SK-N-SH (cell line): ENCODE measurements around the gene TEX9. TPM values are rescaled to one million over a fixed set of nuclear protein-coding genes. Genes with fewer than 3 reads are reported as not detected.

Experiments
- CTCF ChIA-PET: fragments of 300-600, 350-600 bp; formaldehyde crosslinking; extraction: SDS; loops from one replicate; lab custom pipeline; 2021; lab: Yijun Ruan, JAX
- POLR2A ChIA-PET: fragments of 350-600 bp; sonication (Branson Sonifier 250); formaldehyde crosslinking; extraction: SDS; loops from one replicate; lab custom pipeline; 2020; ENCODE audit warnings: antibody characterized with exemption, inconsistent platforms; lab: Yijun Ruan, JAX
- DNase-seq: peaks from one replicate; pipeline ENCODE4 v3.0.0; 2012
- H2AFZ ChIP-seq: fragments of 200-600 bp; sonication (generic); 2 replicates; pipeline ENCODE4 v1.8.1; 2016; ENCODE audit warnings: antibody characterized with exemption, mild to moderate bottlenecking, low read depth
- H3F3A ChIP-seq: fragments of 200-600 bp; sonication (generic); replicated peaks from 2 replicates; pipeline ENCODE3; 2016; ENCODE audit warnings: antibody characterized with exemption, mild to moderate bottlenecking; ENCODE audit not compliant: insufficient read depth
- H3K27ac ChIP-seq, 2 experiments: fragments of 200-500 bp in 1 of 2; fragments of 200-600 bp in 1 of 2; sonication (Bioruptor generic) in 1 of 2; sonication (generic), shearing (Covaris generic) in 1 of 2; 2 replicates each; pipeline versions ENCODE4 v1.5.1 to v1.6.1; 2014 to 2016; ENCODE audit warnings: low read depth in 2 of 2, inconsistent platforms in 1 of 2, low read length in 1 of 2, mild to moderate bottlenecking in 1 of 2, mixed read lengths in 1 of 2
- H3K27me3 ChIP-seq: fragments of 200-600 bp; sonication (generic), shearing (Covaris generic); 2 replicates; pipeline ENCODE4 v1.6.1; 2016; ENCODE audit warnings: mixed run types; ENCODE audit not compliant: insufficient read depth
- H3K36me3 ChIP-seq, 2 experiments: fragments of 200-500 bp in 1 of 2; fragments of 200-600 bp in 1 of 2; sonication (Bioruptor generic) in 1 of 2; sonication (generic) in 1 of 2; replicated peaks in 1 of 2; 2 replicates each; pipeline versions ENCODE3 to v1.5.1; 2014 to 2016; ENCODE audit warnings: low read length in 1 of 2, mild to moderate bottlenecking in 1 of 2; ENCODE audit not compliant: insufficient read depth in 2 of 2, control insufficient read depth in 1 of 2
- H3K4me1 ChIP-seq, 2 experiments: fragments of 200-500 bp in 1 of 2; fragments of 200-600 bp in 1 of 2; sonication (Bioruptor generic) in 1 of 2; sonication (generic), shearing (Covaris generic) in 1 of 2; 2 replicates each; pipeline versions ENCODE4 v1.5.1 to v1.6.1; 2014 to 2016; ENCODE audit warnings: low read depth in 1 of 2, low read length in 1 of 2, mixed run types in 1 of 2; ENCODE audit not compliant: insufficient read depth in 2 of 2, control insufficient read depth in 1 of 2
- H3K4me2 ChIP-seq: fragments of 200-600 bp; sonication (generic), shearing (Covaris generic); 2 replicates; pipeline ENCODE4 v1.6.1; 2017; ENCODE audit warnings: mixed run types
- H3K4me3 ChIP-seq, 2 experiments: fragments of 200-500 bp in 1 of 2; fragments of 200-600 bp in 1 of 2; sonication (Bioruptor generic) in 1 of 2; sonication (generic), shearing (Covaris generic) in 1 of 2; 2 replicates each; pipeline versions ENCODE4 v1.5.1 to v1.8.1; 2014 to 2016; ENCODE audit warnings: low read depth in 2 of 2, inconsistent platforms in 1 of 2, low read length in 1 of 2, mild to moderate bottlenecking in 1 of 2, mixed read lengths in 1 of 2, moderate library complexity in 1 of 2
- H3K79me2 ChIP-seq: fragments of 200-600 bp; sonication (generic); 2 replicates; pipeline ENCODE4 v1.8.1; 2017; ENCODE audit warnings: mild to moderate bottlenecking; ENCODE audit not compliant: insufficient read depth
- H3K9ac ChIP-seq: fragments of 200-600 bp; sonication (generic); 2 replicates; pipeline ENCODE4 v1.6.1; 2017; ENCODE audit warnings: mixed run types
- H3K9me2 ChIP-seq: fragments of 200-600 bp; sonication (generic); 2 replicates; pipeline ENCODE4 v1.6.1; 2017; ENCODE audit warnings: mixed run types
- H3K9me3 ChIP-seq: fragments of 200-600 bp; sonication (generic); 2 replicates; pipeline ENCODE4 v1.6.1; 2017; ENCODE audit warnings: mixed run types, mild to moderate bottlenecking, moderate library complexity
- H4K20me1 ChIP-seq: fragments of 200-600 bp; sonication (generic); 2 replicates; pipeline ENCODE4 v1.6.1; 2017; ENCODE audit warnings: mild to moderate bottlenecking, mixed run types; ENCODE audit not compliant: insufficient read depth
- CHD2 ChIP-seq: fragments of 150-350 bp; IDR thresholded peaks from 2 replicates; pipeline ENCODE4 v1.6.1; 2018; ENCODE audit warnings: low read length; ENCODE audit not compliant: partially characterized antibody
- CTCF ChIP-seq: fragments of 200-600 bp; sonication (generic); IDR thresholded peaks from 2 replicates; pipeline ENCODE4 v1.6.1; 2017; ENCODE audit warnings: antibody characterized with exemption, mild to moderate bottlenecking, moderate library complexity
- ELF1 ChIP-seq: IDR thresholded peaks from 2 replicates; pipeline ENCODE4 v1.4.0; 2012
- EP300 ChIP-seq, 2 experiments: IDR thresholded peaks; 2 replicates each; pipeline versions ENCODE4 v1.4.0 to v1.6.1; 2012; ENCODE audit warnings: borderline replicate concordance in 1 of 2, low read depth in 1 of 2, low read length in 1 of 2
- FOSL2 ChIP-seq: IDR thresholded peaks from 2 replicates; pipeline ENCODE4 v1.4.0; 2012; ENCODE audit warnings: low read depth, mild to moderate bottlenecking, moderate library complexity, borderline replicate concordance
- GATA2 ChIP-seq: sonication (generic); formaldehyde crosslinking; IDR thresholded peaks from 2 replicates; pipeline ENCODE4 v1.5.0; 2020; ENCODE audit warnings: mild to moderate bottlenecking, missing genetic modification reagents
- JUND ChIP-seq: IDR thresholded peaks from 2 replicates; pipeline ENCODE4 v1.4.0; 2012
- MAX ChIP-seq: IDR thresholded peaks from 2 replicates; pipeline ENCODE4 v1.4.0; 2012; ENCODE audit warnings: low read depth
- MXI1 ChIP-seq: IDR thresholded peaks from 2 replicates; pipeline ENCODE4 v1.6.1; 2012; ENCODE audit warnings: mild to moderate bottlenecking, low read depth, low read length, improper control_type of control experiment
- NRF1 ChIP-seq: IDR thresholded peaks from 2 replicates; pipeline ENCODE4 v1.6.1; 2012; ENCODE audit warnings: low read depth, mild to moderate bottlenecking, low read length
- PBX3 ChIP-seq: IDR thresholded peaks from 2 replicates; pipeline ENCODE4; 2012
- RCOR1 ChIP-seq: fragments of 150-350 bp; IDR thresholded peaks from 2 replicates; pipeline ENCODE4 v1.6.1; 2017; ENCODE audit warnings: antibody characterized with exemption, low read length
- REST ChIP-seq: IDR thresholded peaks from 2 replicates; pipeline ENCODE4 v1.6.1; 2012; ENCODE audit warnings: mild to moderate bottlenecking, low read depth, low read length, moderate library complexity
- RFX5 ChIP-seq: IDR thresholded peaks from 2 replicates; pipeline ENCODE4 v1.6.1; 2012; ENCODE audit warnings: mild to moderate bottlenecking, improper control_type of control experiment, low read length
- TAF1 ChIP-seq: IDR thresholded peaks from 2 replicates; pipeline ENCODE4 v1.6.1; 2012; ENCODE audit warnings: low read depth, mild to moderate bottlenecking, low read length, moderate library complexity, borderline replicate concordance
- USF2 ChIP-seq: fragments of 150-350 bp; IDR thresholded peaks from 2 replicates; pipeline ENCODE4 v1.6.1; 2017; ENCODE audit warnings: antibody characterized with exemption, low read length, low read depth, borderline replicate concordance
- WGBS: methylation state at CpG from one replicate; pipeline ENCODE4 v1.1.6; 2017; ENCODE audit warnings: low lambda C conversion rate; 5-methylcytosine and 5-hydroxymethylcytosine counted together
- polyA plus RNA-seq, 3 experiments: library from polyadenylated mRNA; depleted of rRNA; stranded (reverse); fragments of >200 nt; gene quantifications; 2 replicates each; pipeline ENCODE4 v1.2.3, GENCODE V29; 2012

The TEX9 gene
- polyA plus RNA-seq, 1 of the 3 experiments (the other 2 are of a cell fraction) = 1.9 TPM

- H3K27me3 ChIP-seq = no peaks in the 10 kb centered on the region
- no peaks in the 10 kb centered on the region for H3K9me2 ChIP-seq
- no peaks in the 10 kb centered on the region for H4K20me1 ChIP-seq
- peaks cover 3 to 7% of the 10 kb centered on the region in 2 experiments; a peak in 3 of 4 replicates for H3K4me1 ChIP-seq
- peak overlapping the region; percentile 74 for H3K4me2 ChIP-seq
- H3K79me2 ChIP-seq = no peaks in the 10 kb centered on the region; the same call in none of the 2 replicates
- H3K9me3 ChIP-seq = no peaks in the 10 kb centered on the region
- no peaks in the 10 kb centered on the region for H3K36me3 ChIP-seq
- TF ChIP-seq GATA2 (CRISPR knock-in tag) = 0 out of 2 replicates have a peak, but pooled peaks have one; percentile 6
- TF ChIP-seq ELF1 = no peak
- TF ChIP-seq RCOR1 = no peak
- no peak for TF ChIP-seq CHD2
- TF ChIP-seq, all 33 proteins: peak for 1
- ChIA-PET CTCF (no interaction called here), POLR2A (no interaction called here)
- DNase-seq = peak; percentile 3
- 28% methylated on average over 2 of the region's 2 CpGs for WGBS
- H2AFZ ChIP-seq = peak overlapping the region; percentile 96
- H3K4me3 ChIP-seq = peak overlapping the region; percentile 85 to 90
- H3F3A ChIP-seq = no peaks in the 10 kb centered on the region
- H3K27ac ChIP-seq = peak overlapping the region in 1 of 2 experiments; percentile 38; a peak in 1 of 4 replicates
- peak overlapping the region; percentile 65; the same call in 1 of the 2 replicates for H3K9ac ChIP-seq
Measured at GRCh38 chr15:56366211-56366610, 985 bp downstream of the TEX9 start.

- Histone ChIP-seq H3F3A (no peaks in the 10 kb centered on the region), H3K4me2 (no peak overlapping the region), H3K9me2 (no peaks in the 10 kb centered on the region), H3K27me3 (no peaks in the 10 kb centered on the region), H2AFZ (no peak overlapping the region), H3K4me1 (peaks cover 3 to 7% of the 10 kb centered on the region in 2 experiments; a peak in 3 of 4 replicates), H3K79me2 (peaks cover 3% of the 10 kb centered on the region), H3K9me3 (no peaks in the 10 kb centered on the region), H4K20me1 (no peaks in the 10 kb centered on the region), H3K27ac (no peak overlapping the region), H3K36me3 (no peaks in the 10 kb centered on the region), H3K9ac (no peak overlapping the region), H3K4me3 (no peak overlapping the region; a peak in 1 of 4 replicates)
- WGBS = 90% methylated on average over 3 of the region's 3 CpGs
- DNase-seq = no peak
- no peak for TF ChIP-seq REST
- no peak for TF ChIP-seq FOSL2
- TF ChIP-seq EP300 (IDR thresholded peaks at IDR 0.05; ENCODE audit: borderline replicate concordance in 1 of 2, low read depth in 1 of 2, low read length in 1 of 2) = no peak
- no peak for TF ChIP-seq PBX3
- no peak for TF ChIP-seq JUND
- no peak for TF ChIP-seq CTCF
- no peak for TF ChIP-seq RFX5
- TF ChIP-seq NRF1 = no peak
- no peak for TF ChIP-seq ELF1
- TF ChIP-seq MXI1 = no peak
- no peak; the same call in 1 of the 2 replicates for TF ChIP-seq TAF1
- no peak for TF ChIP-seq USF2
- TF ChIP-seq MAX = no peak
- POLR2A ChIA-PET = no interaction called here
- CTCF ChIA-PET = no interaction called here
Measured at GRCh38 chr15:56367156-56367555, 1.9 kb downstream of the TEX9 start.
